Esophagus squamous epithelium (tissue), 4 donors: ENCODE measurements around the gene THYN1.

Source experiments
- POLR2A ChIP-seq, 4 donors: fragments of 450-650 bp; IDR thresholded peaks; one replicate each; pipeline ENCODE4 v1.6.1; 2017; ENCODE audit warnings: antibody characterized with exemption in 4 of 4, mild to moderate bottlenecking in 4 of 4, moderate library complexity in 3 of 4
- TF ChIP-seq, protein P1 (sequence below), 6 experiments: fragments of 450-650 bp in 4 of 6; fragments of 200-600 bp in 2 of 6; sonication (generic) in 2 of 6; IDR thresholded peaks; one replicate each; pipeline ENCODE4 v1.5.1; 2016 to 2019; ENCODE audit warnings: antibody characterized with exemption in 6 of 6, mild to moderate bottlenecking in 4 of 6, moderate library complexity in 4 of 6

DNA sequence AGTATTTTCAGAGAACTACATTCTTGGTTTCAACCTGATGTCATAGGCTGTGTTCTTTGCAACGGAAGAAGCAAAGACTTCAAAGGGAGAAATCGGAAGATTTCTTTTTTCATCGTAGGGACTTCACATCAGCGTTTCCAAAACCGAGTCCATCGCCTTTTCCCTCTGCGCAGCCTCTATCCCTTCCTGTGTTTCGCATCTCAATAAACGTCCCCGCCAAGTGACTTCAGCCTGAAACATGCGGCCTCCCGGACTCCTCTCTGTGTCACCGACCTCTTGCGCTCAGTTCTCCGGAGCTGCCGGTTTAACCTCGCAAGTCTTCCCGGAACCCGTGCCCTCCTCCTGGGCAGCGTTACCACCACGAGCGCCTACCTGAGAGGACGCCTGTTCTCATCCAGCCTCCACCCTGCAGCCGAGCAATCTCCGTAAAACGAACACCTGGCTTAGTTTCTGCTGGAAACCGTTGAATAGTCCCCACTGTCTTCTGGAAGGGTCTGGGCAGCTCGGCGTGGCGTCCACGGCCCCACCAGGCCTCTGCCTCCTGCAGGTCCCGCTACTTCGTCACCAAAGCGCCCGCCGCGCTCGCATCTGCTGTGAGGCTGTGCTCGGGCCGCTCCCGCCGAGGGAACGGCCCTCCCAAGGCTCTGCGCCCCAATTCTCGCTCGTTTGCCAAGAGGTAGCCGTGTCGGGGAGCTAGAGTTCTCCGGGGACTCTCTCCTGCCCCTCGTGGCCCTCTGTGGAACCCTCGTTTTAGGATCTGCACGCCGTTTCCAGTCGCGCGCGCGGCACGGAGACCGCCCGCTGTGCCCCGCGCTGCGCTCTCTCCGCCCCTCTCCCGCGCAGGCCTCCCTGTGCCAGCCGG lies 22.6 kb upstream of the THYN1 start, which contains the start of gene GLB1L3:
- TF ChIP-seq, protein P1, sequence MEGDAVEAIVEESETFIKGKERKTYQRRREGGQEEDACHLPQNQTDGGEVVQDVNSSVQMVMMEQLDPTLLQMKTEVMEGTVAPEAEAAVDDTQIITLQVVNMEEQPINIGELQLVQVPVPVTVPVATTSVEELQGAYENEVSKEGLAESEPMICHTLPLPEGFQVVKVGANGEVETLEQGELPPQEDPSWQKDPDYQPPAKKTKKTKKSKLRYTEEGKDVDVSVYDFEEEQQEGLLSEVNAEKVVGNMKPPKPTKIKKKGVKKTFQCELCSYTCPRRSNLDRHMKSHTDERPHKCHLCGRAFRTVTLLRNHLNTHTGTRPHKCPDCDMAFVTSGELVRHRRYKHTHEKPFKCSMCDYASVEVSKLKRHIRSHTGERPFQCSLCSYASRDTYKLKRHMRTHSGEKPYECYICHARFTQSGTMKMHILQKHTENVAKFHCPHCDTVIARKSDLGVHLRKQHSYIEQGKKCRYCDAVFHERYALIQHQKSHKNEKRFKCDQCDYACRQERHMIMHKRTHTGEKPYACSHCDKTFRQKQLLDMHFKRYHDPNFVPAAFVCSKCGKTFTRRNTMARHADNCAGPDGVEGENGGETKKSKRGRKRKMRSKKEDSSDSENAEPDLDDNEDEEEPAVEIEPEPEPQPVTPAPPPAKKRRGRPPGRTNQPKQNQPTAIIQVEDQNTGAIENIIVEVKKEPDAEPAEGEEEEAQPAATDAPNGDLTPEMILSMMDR (IDR thresholded peaks at IDR 0.05): peak in 4 of 6 experiments; percentile 27 to 45 (median 31)
- TF ChIP-seq POLR2A (IDR thresholded peaks at IDR 0.05): no peak
